ENCODE measurements around the gene FAM136A.
"Not testable (repeated sequence)": the region's sequence is repeated elsewhere in the genome, so short reads cannot be mapped to it uniquely, and the experiment has no call there.

DNA sequence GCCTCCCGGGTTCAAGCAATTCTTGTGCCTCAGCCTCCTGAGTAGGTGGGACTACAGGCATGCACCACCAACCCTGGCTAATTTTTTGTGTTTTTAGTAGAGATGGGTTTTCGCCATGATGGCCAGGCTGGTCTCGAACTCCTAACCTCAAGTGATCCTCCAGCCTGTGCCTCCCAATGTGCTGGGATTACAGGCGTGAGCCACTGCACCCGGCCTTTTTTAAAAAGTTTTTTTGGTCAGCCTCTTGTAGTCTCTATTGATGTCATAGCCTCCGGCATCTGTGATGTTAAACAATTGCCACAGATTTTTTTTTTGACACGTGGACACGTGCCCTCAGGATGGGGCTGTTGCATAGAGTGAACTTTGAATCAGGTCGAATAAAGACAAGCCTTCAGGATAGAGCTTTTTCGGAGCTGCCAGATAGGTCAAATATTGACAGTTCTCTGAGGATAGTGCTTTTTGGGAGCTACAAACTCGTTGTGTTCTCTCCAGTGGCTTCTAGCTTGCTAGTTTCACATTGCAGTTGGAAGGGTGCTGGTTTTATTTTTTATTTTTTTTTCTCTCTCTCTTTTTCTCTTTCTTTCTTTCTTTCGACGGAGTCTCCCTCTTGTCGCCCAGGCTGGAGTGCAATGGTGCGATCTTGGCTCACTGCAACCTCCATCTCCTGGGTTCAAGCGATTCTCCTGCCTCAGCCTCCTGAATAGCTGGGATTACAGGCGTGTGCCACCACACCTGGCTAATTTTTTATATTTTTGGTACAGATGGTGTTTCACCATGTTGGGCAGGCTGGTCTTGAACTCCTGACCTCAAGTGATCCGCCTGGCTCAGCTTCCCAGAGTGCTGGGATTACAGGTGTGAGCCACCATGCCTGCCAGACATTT lies 32.2 kb downstream of the FAM136A start:
- TF ChIP-seq, protein P1, sequence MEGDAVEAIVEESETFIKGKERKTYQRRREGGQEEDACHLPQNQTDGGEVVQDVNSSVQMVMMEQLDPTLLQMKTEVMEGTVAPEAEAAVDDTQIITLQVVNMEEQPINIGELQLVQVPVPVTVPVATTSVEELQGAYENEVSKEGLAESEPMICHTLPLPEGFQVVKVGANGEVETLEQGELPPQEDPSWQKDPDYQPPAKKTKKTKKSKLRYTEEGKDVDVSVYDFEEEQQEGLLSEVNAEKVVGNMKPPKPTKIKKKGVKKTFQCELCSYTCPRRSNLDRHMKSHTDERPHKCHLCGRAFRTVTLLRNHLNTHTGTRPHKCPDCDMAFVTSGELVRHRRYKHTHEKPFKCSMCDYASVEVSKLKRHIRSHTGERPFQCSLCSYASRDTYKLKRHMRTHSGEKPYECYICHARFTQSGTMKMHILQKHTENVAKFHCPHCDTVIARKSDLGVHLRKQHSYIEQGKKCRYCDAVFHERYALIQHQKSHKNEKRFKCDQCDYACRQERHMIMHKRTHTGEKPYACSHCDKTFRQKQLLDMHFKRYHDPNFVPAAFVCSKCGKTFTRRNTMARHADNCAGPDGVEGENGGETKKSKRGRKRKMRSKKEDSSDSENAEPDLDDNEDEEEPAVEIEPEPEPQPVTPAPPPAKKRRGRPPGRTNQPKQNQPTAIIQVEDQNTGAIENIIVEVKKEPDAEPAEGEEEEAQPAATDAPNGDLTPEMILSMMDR (IDR thresholded peaks at IDR 0.05): not testable (repeated sequence)
- TF ChIP-seq POLR2AphosphoS5 (IDR thresholded peaks at IDR 0.05; ENCODE audit: insufficient read depth in 1 of 2, low read depth in 1 of 2); POLR2A (IDR thresholded peaks at IDR 0.05): not testable (repeated sequence)
